ENCODE results near the gene C9orf40. TPM values are rescaled to one million over a fixed set of nuclear protein-coding genes. Genes with fewer than 3 reads are reported as not detected.

The C9orf40 gene
- total and polyA plus RNA-seq, 2 donors (not counting 1 experiment from before 2014, with no cell fraction given) = 3.0 to 4.5 TPM

DNA sequence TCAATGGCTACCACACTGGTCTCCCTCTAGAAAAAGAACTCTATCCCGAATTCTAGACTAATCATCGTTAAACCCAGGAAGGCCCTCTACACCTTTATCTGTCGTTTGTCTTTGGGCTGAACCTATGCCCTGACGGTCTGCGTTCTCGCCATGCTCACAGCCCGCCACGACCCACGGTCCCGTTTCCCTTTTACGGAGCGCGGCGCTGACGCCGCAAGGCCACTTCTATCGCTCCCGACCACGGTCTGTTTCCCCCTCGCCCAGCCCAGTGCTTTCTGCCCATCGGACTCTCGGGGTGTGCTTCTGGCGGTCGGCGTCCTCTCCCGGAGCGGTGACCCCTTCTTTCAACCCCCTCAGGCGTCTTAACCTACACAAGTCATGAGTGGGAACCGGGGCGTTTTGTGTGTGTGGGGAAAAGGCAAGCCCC is 974 bp downstream of the C9orf40 start:
- DNase-seq (ENCODE audit: low read depth in 2 of 2) = peak; percentile 25 to 33
- H3K9me3 ChIP-seq (ENCODE audit: control insufficient read depth, insufficient read depth, low read depth, low read length) = no peaks in the 10 kb centered on the region
- H3K4me2 ChIP-seq (ENCODE audit: extremely low read depth, insufficient read depth, low read length) = peak overlapping the region; percentile 36
- peak overlapping the region; percentile 64 to 91 (median 84) for H3K4me3 ChIP-seq (replicated peaks in 1 of 4; ENCODE audit: control extremely low read depth in 1 of 4, insufficient read depth in 1 of 4, low read depth in 3 of 4, low read length in 4 of 4)
- H3K36me3 ChIP-seq (ENCODE audit: control insufficient read depth, insufficient read depth, low read length) = no peaks in the 10 kb centered on the region
- H3K9ac ChIP-seq (ENCODE audit: insufficient read depth, low read length) = peak overlapping the region; percentile 92
- H3K4me1 ChIP-seq (ENCODE audit: control insufficient read depth, extremely low read depth, insufficient read depth, low read length) = no peaks in the 10 kb centered on the region
- no peak for TF ChIP-seq EZH2 (IDR thresholded peaks at IDR 0.05; ENCODE audit: low read length, missing control alignments)
- TF ChIP-seq, protein P1, sequence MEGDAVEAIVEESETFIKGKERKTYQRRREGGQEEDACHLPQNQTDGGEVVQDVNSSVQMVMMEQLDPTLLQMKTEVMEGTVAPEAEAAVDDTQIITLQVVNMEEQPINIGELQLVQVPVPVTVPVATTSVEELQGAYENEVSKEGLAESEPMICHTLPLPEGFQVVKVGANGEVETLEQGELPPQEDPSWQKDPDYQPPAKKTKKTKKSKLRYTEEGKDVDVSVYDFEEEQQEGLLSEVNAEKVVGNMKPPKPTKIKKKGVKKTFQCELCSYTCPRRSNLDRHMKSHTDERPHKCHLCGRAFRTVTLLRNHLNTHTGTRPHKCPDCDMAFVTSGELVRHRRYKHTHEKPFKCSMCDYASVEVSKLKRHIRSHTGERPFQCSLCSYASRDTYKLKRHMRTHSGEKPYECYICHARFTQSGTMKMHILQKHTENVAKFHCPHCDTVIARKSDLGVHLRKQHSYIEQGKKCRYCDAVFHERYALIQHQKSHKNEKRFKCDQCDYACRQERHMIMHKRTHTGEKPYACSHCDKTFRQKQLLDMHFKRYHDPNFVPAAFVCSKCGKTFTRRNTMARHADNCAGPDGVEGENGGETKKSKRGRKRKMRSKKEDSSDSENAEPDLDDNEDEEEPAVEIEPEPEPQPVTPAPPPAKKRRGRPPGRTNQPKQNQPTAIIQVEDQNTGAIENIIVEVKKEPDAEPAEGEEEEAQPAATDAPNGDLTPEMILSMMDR (conservative IDR thresholded peaks at IDR 0.05 in 1 of 2, IDR thresholded peaks at IDR 0.05 in 1 of 2; ENCODE audit: low read depth in 1 of 2, low read length in 2 of 2) = no peak
- H3K27me3 ChIP-seq (ENCODE audit: control insufficient read depth, insufficient read depth, low read length) = no peaks in the 10 kb centered on the region
- H4K20me1 ChIP-seq (ENCODE audit: control insufficient read depth, extremely low read depth, insufficient read depth, low read length) = no peaks in the 10 kb centered on the region
- peaks cover 5% of the 10 kb centered on the region for H3K79me2 ChIP-seq (ENCODE audit: control insufficient read depth, insufficient read depth, low read length)
- peak overlapping the region; percentile 78 for H3K27ac ChIP-seq (ENCODE audit: insufficient read depth, low read length)
- H2AFZ ChIP-seq (ENCODE audit: low read length) = peak overlapping the region; percentile 92

DNA sequence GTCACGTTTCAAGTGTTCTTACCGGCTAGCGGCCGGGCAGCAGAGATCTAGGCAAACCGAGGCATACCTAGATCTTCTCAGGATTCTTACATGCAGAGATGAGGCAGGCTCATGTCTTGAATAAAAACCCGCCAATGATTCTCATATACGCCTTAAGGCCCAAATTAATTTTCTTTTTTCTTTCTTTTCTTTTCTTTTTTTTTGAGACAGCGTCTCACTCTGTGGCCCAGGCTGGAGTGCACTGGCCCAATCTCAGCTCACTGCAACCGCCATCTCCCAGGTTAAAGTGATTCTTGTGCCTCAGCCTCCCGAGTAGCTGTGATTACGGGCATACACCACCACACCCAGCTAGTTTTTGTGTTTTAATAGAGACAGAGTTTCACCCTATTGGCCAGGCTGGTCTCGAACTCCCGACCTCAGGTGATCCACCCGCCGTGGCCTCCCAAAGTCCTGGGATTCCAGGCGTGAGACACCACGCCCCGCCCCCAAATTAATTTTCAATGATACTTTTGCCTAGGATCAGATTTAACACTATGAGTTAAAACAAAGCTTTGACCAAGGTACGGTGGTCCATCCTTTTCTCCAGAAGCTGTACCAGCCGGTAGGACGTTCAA is 1.5 kb downstream of the C9orf40 start:
- Histone ChIP-seq H3K27me3 (ENCODE audit: control insufficient read depth, insufficient read depth, low read length) (no peaks in the 10 kb centered on the region), H3K9ac (ENCODE audit: insufficient read depth, low read length) (no peak overlapping the region), H3K27ac (ENCODE audit: insufficient read depth, low read length) (peak overlapping the region; percentile 78), H3K79me2 (ENCODE audit: control insufficient read depth, insufficient read depth, low read length) (peaks cover 5% of the 10 kb centered on the region), H3K4me3 (replicated peaks in 1 of 4; ENCODE audit: control extremely low read depth in 1 of 4, insufficient read depth in 1 of 4, low read depth in 3 of 4, low read length in 4 of 4) (peak overlapping the region; percentile 64 to 91 (median 84)), H3K4me1 (ENCODE audit: control insufficient read depth, extremely low read depth, insufficient read depth, low read length) (no peaks in the 10 kb centered on the region), H4K20me1 (ENCODE audit: control insufficient read depth, extremely low read depth, insufficient read depth, low read length) (no peaks in the 10 kb centered on the region), H3K9me3 (ENCODE audit: control insufficient read depth, insufficient read depth, low read depth, low read length) (no peaks in the 10 kb centered on the region), H3K36me3 (ENCODE audit: control insufficient read depth, insufficient read depth, low read length) (no peaks in the 10 kb centered on the region), H3K4me2 (ENCODE audit: extremely low read depth, insufficient read depth, low read length) (peak overlapping the region; percentile 36), H2AFZ (ENCODE audit: low read length) (peak overlapping the region; percentile 92)
- no peak for DNase-seq (ENCODE audit: low read depth in 2 of 2)
- TF ChIP-seq, protein P1 (conservative IDR thresholded peaks at IDR 0.05 in 1 of 2, IDR thresholded peaks at IDR 0.05 in 1 of 2; ENCODE audit: low read depth in 1 of 2, low read length in 2 of 2) = no peak
- no peak for TF ChIP-seq EZH2 (IDR thresholded peaks at IDR 0.05; ENCODE audit: low read length, missing control alignments)

DNA sequence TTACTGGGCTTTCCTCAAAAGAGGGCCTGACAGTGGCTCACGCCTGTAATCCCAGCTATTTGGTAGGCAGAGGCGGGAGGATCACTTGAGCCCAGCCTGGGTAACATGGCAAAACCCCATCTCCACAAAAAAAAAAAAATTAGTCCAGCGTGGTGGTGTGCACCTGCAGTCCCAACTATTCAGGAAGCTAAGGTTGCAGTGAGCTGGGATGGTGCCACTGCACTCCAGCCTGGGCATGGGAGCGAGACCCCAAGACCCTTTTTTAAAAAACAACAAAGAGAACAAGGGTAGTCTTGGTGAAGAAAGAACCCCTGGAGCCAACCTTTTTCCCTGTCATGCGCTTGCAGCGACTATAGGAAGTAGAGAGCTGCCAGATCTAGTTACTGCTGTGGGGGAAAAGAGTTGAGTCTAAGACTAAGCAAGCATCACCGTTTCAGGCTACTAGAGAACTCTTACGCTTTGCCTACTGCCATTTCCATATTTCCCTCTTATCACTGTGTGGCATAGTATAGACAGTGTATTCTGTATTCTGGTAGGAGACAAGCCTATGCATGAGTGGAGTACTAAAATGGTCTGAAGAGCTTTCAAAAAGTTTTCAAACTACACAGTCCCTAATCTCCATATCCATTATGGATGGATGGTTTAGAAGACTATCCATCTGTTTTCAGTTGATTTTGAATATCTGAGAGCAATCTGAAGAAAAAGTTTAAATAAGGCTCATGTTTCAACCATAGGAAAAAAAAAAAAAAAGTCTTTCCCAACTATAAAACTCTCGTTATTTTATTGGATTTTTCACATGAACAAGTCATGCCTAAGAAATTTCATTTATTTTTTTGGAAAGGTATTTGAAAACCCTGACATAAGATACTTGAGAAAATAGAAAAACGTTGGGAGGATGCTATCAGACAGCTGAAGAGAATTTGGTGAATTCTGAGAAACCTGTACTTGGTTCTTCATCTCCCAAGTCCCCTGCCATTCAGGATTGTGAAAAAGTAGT is 2.6 kb downstream of the C9orf40 start:
- no peak for DNase-seq (ENCODE audit: low read depth in 2 of 2)
- Histone ChIP-seq H3K4me2 (ENCODE audit: extremely low read depth, insufficient read depth, low read length) (no peak overlapping the region), H4K20me1 (ENCODE audit: control insufficient read depth, extremely low read depth, insufficient read depth, low read length) (no peaks in the 10 kb centered on the region), H3K9me3 (ENCODE audit: control insufficient read depth, insufficient read depth, low read depth, low read length) (no peaks in the 10 kb centered on the region), H3K9ac (ENCODE audit: insufficient read depth, low read length) (no peak overlapping the region), H3K36me3 (ENCODE audit: control insufficient read depth, insufficient read depth, low read length) (no peaks in the 10 kb centered on the region), H3K79me2 (ENCODE audit: control insufficient read depth, insufficient read depth, low read length) (peaks cover 5% of the 10 kb centered on the region), H3K4me1 (ENCODE audit: control insufficient read depth, extremely low read depth, insufficient read depth, low read length) (no peaks in the 10 kb centered on the region), H3K27ac (ENCODE audit: insufficient read depth, low read length) (no peak overlapping the region), H2AFZ (ENCODE audit: low read length) (no peak overlapping the region), H3K27me3 (ENCODE audit: control insufficient read depth, insufficient read depth, low read length) (no peaks in the 10 kb centered on the region), H3K4me3 (replicated peaks in 1 of 4; ENCODE audit: control extremely low read depth in 1 of 4, insufficient read depth in 1 of 4, low read depth in 3 of 4, low read length in 4 of 4) (no peak overlapping the region)
- TF ChIP-seq, protein P1 (conservative IDR thresholded peaks at IDR 0.05 in 1 of 2, IDR thresholded peaks at IDR 0.05 in 1 of 2; ENCODE audit: low read depth in 1 of 2, low read length in 2 of 2) = no peak
- no peak for TF ChIP-seq EZH2 (IDR thresholded peaks at IDR 0.05; ENCODE audit: low read length, missing control alignments)

Data from fibroblast of lung (primary cell).